Measurements from ENCODE around the gene SHROOM4.
A peak's percentile ranks its signal among the peaks of the same experiment; 100 is the strongest.

Gene SHROOM4

GRCh38 chrX:50615570-50616158 is 198.3 kb downstream of the SHROOM4 start:
- no peak for DNase-seq

GRCh38 chrX:50614460-50614859 is 199.5 kb downstream of the SHROOM4 start:
- DNase-seq = no peak

GRCh38 chrX:50613846-50614245 is 200.1 kb downstream of the SHROOM4 start:
- DNase-seq = no peak

GRCh38 chrX:50609796-50610195 is 204.2 kb downstream of the SHROOM4 start:
- DNase-seq = no peak

- no peak for DNase-seq
Measured at GRCh38 chrX:50606300-50606950, 207.6 kb downstream of the SHROOM4 start.

- DNase-seq = no peak
Measured at GRCh38 chrX:50596056-50596455, 217.9 kb downstream of the SHROOM4 start.

- DNase-seq = no peak
Measured at GRCh38 chrX:50594788-50595187, 219.2 kb downstream of the SHROOM4 start.

GRCh38 chrX:50586980-50587379 is 227.0 kb downstream of the SHROOM4 start:
- DNase-seq = no peak

- no peak for DNase-seq
Measured at GRCh38 chrX:50586407-50586806, 227.6 kb downstream of the SHROOM4 start.

GRCh38 chrX:50581405-50581804 is 232.6 kb downstream of the SHROOM4 start:
- DNase-seq = no peak

GRCh38 chrX:50579955-50580354 is 234.0 kb downstream of the SHROOM4 start:
- peak; percentile 16 for DNase-seq

- DNase-seq = peak; percentile 9
Measured at GRCh38 chrX:50577326-50577725, 236.7 kb downstream of the SHROOM4 start.

GRCh38 chrX:50567636-50568035 is 246.4 kb downstream of the SHROOM4 start:
- DNase-seq = no peak

- peak; percentile 31 for DNase-seq
Measured at GRCh38 chrX:50565718-50566117, 248.3 kb downstream of the SHROOM4 start.
